Transverse colon (tissue), 4 donors: ENCODE data around the gene TXNL4B.

Source experiments
- CTCF ChIP-seq, 5 experiments: fragments of 200-600 bp in 3 of 5; fragments of 450-650 bp in 2 of 5; sonication (generic) in 3 of 5; IDR thresholded peaks; 1 replicate in 2 of 5; 2 replicates in 3 of 5; pipeline ENCODE4 v1.5.1; 2016 to 2017; ENCODE audit warnings: antibody characterized with exemption in 5 of 5, inconsistent platforms in 3 of 5, mild to moderate bottlenecking in 2 of 5, moderate library complexity in 1 of 5
- EP300 ChIP-seq: sonication (generic); formaldehyde crosslinking; IDR thresholded peaks from one replicate; pipeline ENCODE4 v1.6.1; 2017; ENCODE audit warnings: antibody characterized with exemption, low read depth
- POLR2AphosphoS5 ChIP-seq, 3 donors: sonication (generic); formaldehyde crosslinking; IDR thresholded peaks; one replicate each; pipeline ENCODE4 v1.6.1; 2016; ENCODE audit warnings: antibody characterized with exemption in 3 of 3

- TF ChIP-seq EP300: no peak
- no peak for TF ChIP-seq CTCF (IDR thresholded peaks at IDR 0.05)
- no peak for TF ChIP-seq POLR2AphosphoS5 (IDR thresholded peaks at IDR 0.05)
These were observed 37.5 kb downstream of the TXNL4B start for GRCh38 chr16:72055911-72056310.
